Measurements from ENCODE around the gene AKR1B1.

Gene AKR1B1

DNA sequence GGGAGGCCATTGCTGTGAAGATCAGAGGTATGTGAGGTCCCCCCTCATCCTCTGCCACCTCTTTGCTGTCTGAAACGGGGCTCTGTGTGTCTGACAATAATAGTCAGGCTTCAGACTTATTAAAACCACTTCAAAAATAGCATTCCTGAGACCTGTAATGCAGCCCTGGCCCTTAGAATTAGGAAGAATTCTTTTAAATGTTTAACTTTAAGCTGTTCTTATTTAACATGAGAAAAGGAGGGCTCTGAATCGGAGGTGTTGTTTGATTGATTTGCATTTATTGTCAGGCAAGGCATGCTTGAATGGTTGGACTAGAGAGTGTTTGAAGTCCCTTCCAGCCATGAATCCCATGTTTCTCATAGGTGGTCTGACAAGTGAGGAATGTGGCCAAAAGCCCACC lies 52.5 kb downstream of the AKR1B1 start:
- DNase-seq, result no peak

DNA sequence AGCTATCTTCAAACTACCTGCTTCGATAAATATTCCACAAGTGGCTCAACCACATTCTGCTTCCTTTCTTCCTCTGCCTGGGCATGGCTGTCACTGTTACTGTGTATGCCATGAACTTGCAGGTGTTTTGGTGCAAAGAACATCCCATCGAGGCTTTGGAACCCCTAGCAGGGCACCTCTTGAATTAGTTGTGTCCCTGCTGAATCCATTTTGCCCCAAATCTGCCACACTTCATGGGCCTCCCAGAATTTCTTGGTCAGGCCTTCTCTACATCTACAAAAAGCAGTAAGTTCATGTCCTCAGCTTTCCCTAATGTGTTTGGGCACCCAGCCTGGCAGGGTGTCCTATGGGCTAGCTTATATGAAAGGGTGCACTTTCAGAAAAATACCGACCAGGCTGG lies 53.6 kb downstream of the AKR1B1 start:
- no peak for DNase-seq

DNA sequence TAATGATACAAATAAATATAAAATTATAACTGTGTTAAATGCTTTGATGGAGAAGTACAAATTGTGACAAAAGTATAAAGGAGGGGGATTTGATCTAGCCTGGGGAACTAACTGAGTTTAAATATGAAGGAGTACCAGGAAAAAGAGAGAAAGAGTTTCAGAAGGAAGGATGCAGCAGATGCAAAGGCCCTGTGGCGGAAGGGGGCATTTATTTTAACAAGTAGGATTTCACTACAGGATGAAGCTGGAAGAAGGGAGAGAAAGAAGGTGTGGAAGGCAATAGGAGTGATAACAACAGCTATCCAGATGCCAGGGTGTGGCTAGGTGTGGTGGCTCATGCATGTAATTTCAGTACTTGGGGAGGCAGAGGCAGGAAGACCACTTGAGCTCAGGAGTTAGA lies 55.8 kb downstream of the AKR1B1 start:
- no peak for DNase-seq

DNA sequence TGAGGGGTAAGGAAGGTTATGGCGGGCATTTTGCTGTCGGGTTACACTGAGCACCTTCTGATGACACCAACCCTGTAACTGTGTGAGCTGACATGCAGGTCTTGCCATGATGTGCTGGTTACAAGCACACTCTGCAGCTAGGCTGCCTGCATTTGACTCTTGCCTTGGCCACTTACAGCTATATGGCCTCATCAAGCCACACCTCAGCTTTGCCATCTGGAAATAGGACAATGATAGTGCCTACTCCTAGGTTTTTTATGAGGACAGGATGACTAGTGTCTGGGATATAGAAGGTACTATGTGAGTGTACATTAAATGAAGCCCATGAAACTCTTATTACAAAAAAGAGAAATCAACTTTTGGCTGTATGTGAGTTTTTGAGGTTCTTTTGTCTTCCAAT lies 58.0 kb downstream of the AKR1B1 start:
- no peak for DNase-seq

DNA sequence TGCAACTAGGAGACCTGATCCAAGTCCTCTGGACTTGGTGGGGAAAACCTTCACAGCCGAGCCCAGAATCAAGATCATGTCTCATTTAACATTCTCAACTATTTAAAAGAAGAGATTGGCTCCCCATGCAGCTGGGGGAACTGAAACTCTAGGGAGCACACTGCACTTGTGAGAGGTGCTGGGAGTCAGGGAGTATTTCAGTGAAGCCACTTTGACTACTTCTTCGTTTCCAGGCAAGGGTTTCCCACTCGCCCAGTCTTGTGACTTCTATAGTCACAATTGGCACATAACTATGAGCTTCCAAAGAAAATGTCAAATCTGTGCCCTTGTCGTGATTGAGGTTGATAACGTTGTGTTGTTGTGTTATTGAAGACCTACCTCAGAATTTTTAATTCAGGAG lies 62.9 kb downstream of the AKR1B1 start:
- DNase-seq, result no peak

GRCh38 chr7:134395604-134396003 lies 63.3 kb downstream of the AKR1B1 start:
- no peak for DNase-seq

- no peak for DNase-seq
These were observed 64.8 kb downstream of the AKR1B1 start for GRCh38 chr7:134394056-134394455.
